Activated T-helper 1 cell treated with anti-CD3 and anti-CD28 coated beads, Interleukin-2, amount 50 U/mL, for 16 hours (primary cell): ENCODE data around the gene OR5AL1.
"Not testable (repeated sequence)": the region's sequence is repeated elsewhere in the genome, so short reads cannot be mapped to it uniquely, and the experiment has no call there.

Experiments
- DNase-seq, 2 donors: peaks; one replicate each; pipeline ENCODE4 v3.0.0-alpha.2; 2020; ENCODE audit warnings: low read depth in 1 of 2, low spot score in 1 of 2

OR5AL1 gene

DNA sequence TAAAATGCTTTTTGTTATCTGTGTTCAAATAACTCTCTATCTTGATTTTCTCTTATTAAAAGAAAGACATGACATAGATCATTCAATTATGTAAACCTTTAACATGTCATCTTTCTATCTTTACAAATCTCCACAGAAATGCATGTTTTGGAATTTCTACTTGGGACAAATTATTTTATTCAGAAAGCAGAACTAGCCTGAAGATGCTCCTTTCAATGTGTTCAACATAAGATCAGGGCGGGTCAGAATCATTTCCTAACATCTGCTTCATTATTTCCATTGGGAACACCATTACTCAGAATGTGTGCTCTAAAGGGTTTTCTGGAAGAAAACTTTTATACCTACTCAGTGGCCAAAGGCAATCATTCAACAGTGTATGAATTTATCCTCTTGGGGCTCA lies at the start of gene OR5AL1:
TSS of gene OR5AL1 (plus strand) at position 301 of the 400 bp plus-strand sequence.
- no peak for DNase-seq

DNA sequence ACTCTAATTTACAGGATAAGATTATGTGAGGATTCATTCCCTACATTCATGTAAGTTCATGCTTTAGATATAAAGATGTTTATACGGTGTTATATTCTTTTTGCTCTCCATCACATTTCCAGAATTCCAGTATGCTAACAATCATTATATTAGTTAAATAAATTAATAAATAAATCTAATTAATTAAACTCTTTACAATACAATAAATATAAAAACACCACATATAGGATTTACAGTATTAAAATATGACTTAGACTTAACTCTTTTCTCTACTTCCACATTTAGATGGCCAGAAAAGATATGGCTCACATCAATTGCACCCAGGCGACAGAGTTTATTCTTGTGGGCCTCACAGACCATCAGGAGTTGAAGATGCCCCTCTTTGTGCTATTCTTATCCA lies 37.2 kb upstream of the OR5AL1 start, which contains the start of gene OR8U1:
TSS of gene OR8U1 (plus strand) at position 301 of the 400 bp plus-strand sequence. CDS start at position 301, 0 bp downstream.
- no peak for DNase-seq

DNA sequence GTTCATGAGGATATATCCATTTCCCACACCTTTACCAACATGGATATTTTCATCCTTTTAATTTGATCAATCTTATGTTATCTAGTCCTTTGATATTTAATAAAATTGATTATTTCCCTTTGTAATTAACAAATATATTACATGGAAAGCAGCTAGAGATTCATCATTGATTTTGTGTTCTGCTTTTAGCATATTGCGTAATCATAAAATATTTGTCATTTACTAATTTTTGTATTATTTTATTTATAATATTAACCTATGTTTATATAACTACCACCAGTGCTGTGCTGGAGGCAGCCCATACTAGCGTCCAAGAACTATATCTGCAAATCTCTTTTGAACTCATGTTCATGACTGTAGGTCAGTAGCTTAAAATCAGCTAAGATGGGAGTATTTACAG lies 32.4 kb upstream of the OR5AL1 start:
- no peak for DNase-seq

DNA sequence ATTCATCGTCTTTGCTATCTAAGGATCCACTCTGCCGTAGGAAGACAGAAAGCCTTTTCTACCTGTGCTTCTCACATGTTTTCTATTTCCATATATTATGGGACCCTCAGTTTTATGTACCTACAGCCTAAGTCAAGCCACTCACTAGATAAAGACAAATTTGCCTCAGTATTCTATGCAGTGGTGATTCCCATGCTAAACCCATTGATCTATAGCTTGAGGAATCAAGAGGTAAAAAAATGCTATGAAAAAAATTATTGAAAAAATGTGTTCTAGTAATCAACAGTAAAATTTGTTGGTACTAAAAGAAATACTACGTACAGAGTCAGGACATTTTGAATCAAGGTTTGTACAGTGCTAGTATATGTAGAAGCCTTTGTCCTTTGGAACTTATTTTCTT lies 18.1 kb upstream of the OR5AL1 start:
- no peak for DNase-seq

DNA sequence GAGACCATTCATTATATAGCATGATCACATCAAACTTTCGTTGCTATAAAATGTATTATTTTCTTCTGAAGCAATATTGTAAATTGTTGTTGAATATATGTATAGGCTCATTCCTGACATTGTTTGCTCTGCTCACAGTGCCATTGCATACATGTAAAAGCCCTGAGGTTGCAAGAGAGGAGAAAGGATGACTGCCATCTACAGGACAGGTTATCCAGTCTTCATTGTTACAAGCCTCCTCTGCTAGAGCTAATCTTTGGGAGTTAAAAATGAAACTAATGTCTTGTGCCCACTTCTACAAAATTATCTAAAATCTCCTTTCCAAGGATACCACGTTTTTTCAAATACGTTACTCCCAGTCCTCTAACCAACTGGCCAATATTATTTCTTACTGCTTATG lies 16.4 kb upstream of the OR5AL1 start:
- no peak for DNase-seq

DNA sequence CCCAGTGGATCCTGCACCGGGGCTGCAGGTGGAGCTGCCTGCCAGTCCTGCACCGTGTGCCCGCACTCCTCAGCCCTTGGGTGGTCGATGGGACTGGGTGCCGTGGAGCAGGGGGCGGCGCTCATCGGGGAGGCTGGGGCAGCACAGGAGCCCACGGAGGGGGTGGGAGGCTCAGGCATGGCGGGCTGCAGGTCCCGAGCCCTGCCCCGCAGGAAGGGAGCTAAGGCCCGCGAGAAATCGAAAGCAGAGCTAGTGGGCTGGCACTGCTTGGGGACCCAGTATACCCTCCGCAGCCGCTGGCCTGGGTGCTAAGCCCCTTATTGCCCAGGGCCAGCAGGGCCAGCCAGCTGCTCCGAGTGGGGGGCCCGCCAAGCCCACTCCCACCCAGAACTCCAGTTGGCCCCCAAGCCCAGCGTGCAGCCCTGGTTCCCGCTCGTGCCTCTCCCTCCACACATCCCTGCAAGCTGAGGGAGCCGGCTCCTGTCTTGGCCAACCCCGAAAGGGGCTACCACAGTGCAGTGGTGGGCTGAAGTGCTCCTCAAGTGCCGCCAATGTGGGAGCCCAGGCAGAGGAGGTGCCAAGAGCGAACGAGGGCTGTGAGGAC lies 10.5 kb upstream of the OR5AL1 start:
- not testable (repeated sequence) for DNase-seq

DNA sequence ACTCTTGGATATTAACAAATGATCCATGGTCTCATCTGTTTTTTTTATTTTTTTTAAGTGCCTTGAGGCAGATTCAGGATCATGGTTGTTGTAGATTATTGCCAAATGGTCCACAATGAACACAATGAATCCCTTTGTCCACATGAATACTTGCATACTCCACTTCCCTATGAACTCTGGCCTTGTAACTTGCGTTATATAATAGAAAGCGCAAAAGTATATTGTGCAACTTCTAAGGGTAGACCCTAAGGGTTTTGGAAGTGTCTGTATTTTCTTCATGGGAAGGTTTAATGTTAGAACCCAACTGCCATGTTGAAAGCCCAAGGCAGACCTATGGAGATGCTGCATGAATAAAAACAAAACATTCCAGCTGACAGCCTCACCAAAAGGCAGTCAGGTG lies 8.1 kb upstream of the OR5AL1 start:
- DNase-seq: no peak

DNA sequence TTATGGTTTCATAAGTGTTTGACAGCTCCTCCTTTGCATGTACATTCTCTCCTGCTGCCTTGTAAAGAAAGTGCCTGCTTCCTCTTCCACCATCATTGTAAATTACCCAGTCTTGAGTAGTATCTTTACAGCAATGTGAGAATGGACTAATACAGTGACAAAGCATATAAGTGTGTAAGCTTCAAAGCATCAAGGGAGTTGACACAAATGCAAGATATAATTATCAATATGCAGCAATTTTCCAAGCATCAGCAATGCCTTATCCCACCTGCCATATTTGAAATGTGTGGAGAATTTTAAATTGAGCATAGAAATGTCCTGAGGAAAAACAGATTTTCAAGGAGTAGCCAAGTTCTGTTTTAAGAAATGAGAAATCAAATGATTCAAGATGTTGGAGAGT lies 1.7 kb upstream of the OR5AL1 start:
- DNase-seq: no peak

DNA sequence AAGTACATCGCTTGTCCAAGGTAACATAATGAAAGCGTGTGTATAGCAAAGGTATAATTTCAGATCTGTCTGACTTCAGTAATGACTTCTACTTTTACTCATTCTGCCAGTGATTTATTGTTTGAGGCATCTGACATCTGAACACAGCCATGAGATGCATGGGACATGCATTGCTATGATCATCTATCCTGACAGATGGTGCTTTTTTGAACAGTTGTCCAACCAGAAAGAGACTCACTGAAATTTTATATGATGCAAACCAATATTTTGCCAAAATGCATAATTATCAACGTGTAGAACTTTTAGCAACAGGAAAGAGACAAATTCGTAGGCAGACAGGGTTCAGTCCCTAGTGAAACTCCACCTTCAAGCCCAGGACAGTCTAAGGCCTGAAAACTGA lies 41.0 kb downstream of the OR5AL1 start:
- DNase-seq: no peak

DNA sequence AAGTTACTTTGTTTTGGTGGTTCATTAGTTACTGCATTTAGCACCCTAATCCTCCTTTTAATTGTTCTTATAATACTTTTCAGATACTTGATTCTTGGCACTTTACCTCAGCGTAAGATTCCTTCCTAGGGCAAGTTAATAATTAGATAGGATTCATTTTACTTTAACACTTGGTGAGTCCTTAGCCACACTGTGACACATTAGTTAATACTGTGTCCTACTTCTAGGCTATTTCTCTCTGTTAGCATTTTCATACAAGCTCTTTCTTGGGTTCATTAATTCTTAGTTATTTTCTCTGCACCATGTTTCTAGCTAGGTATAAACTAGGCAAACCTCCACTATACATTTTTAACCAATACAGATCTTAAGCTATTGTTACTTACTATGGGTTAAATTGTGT lies 44.6 kb downstream of the OR5AL1 start:
- no peak for DNase-seq
